Sigmoid colon (tissue), 7 donors: ENCODE results near the gene TYW1B. TPM values are rescaled to one million over a fixed set of nuclear protein-coding genes. Genes with fewer than 3 reads are reported as not detected.
"Not testable (repeated sequence)": the region's sequence is repeated elsewhere in the genome, so short reads cannot be mapped to it uniquely, and the experiment has no call there.

Source experiments
- DNase-seq: peaks from one replicate; pipeline ENCODE4 v3.0.0-alpha.2; 2019
- H3K27ac ChIP-seq, 4 donors: fragments of 200-600 bp; sonication (generic); one replicate each; pipeline ENCODE4 v1.5.1; 2016 to 2019; ENCODE audit warnings: mild to moderate bottlenecking in 1 of 4
- H3K27me3 ChIP-seq, 3 donors: fragments of 200-600 bp; sonication (generic); one replicate each; pipeline ENCODE4 v1.5.1; 2019; ENCODE audit warnings: mild to moderate bottlenecking in 1 of 3
- H3K36me3 ChIP-seq, 4 donors: fragments of 200-600 bp; sonication (generic); one replicate each; pipeline ENCODE4 v1.5.1; 2016 to 2019
- H3K4me1 ChIP-seq, 4 donors: fragments of 200-600 bp; sonication (generic); one replicate each; pipeline ENCODE4 v1.5.1; 2017 to 2019
- H3K4me3 ChIP-seq, 4 donors: fragments of 200-600 bp; sonication (generic); one replicate each; pipeline ENCODE4 v1.5.1; 2017 to 2019; ENCODE audit warnings: mild to moderate bottlenecking in 2 of 4, moderate library complexity in 1 of 4
- H3K9me3 ChIP-seq, 4 donors: fragments of 200-600 bp in 3 of 4; sonication (generic) in 3 of 4; one replicate each; pipeline versions ENCODE4 v1.5.1 to v1.6.1; 2013 to 2019
- EP300 ChIP-seq, 4 donors: sonication (generic); formaldehyde crosslinking; IDR thresholded peaks; one replicate each; pipeline ENCODE4 v1.6.1; 2017; ENCODE audit warnings: antibody characterized with exemption in 4 of 4
- POLR2A ChIP-seq, 2 donors: fragments of 450-650 bp; IDR thresholded peaks; one replicate each; pipeline ENCODE4 v1.6.1; 2016; ENCODE audit warnings: antibody characterized with exemption in 2 of 2, mild to moderate bottlenecking in 2 of 2, moderate library complexity in 2 of 2
- POLR2AphosphoS5 ChIP-seq, 4 donors: sonication (generic); formaldehyde crosslinking; IDR thresholded peaks; one replicate each; pipeline ENCODE4 v1.6.1; 2017; ENCODE audit warnings: antibody characterized with exemption in 4 of 4
- WGBS, 2 donors: extraction: QIAGEN DNeasy Blood & Tissue Kit; methylation state at CpG; one replicate each; pipeline ENCODE4 v1.1.7; 2013; 5-methylcytosine and 5-hydroxymethylcytosine counted together
- intact Hi-C: fragments of 100-400 bp; cut with DNase I; formaldehyde crosslinking; loops from one replicate; pipeline ENCODE4 v1.15.1; 2023
- polyA plus RNA-seq, 3 donors: library from polyadenylated mRNA; stranded (reverse); fragments of 200-250 nt; gene quantifications; one replicate each; pipeline ENCODE4 v1.2.3, GENCODE V29; 2013
- total RNA-seq, 4 donors: library from RNA; depleted of rRNA; stranded (reverse); fragments of >200 nt; gene quantifications; one replicate each; pipeline ENCODE4 v1.1.0, GENCODE V29; 2016
- TF ChIP-seq, protein P1 (sequence below), 4 experiments: fragments of 450-650 bp in 3 of 4; fragments of 200-600 bp in 1 of 4; IDR thresholded peaks; one replicate each; pipeline ENCODE4 v1.5.1; 2016 to 2019; ENCODE audit warnings: antibody characterized with exemption in 4 of 4, mild to moderate bottlenecking in 3 of 4, moderate library complexity in 2 of 4
- donor health status: healthy with polysubstance abuse.
- donor health status: Bipolar disorder and iron deficiency.
- donor health status: healthy.

TYW1B gene
- total and polyA plus RNA-seq, 7 donors: 1.4 to 5.6 (median 2.4) TPM

DNA sequence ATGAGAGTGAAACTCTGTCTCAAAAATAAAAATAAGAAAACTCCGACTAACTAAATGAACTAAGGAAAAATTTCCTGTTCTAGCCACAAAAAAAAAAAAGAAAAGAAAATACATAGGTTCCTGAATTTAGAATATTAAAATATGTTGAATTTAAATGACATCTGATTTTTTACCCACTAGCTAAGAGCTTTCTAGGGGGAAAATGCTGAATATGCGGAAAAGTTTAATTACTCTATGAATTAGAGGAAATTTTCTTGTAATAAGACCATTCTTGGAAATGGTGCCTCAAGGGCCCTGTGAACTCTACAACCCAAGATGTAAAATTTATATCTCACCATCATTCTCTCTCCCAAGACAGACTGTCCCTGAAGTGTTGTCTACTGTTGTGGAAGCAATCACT is 250.9 kb downstream of the TYW1B start:
- intact Hi-C loops: no loop called here
- H3K36me3 ChIP-seq: no peaks in the 10 kb centered on the region
- H3K9me3 ChIP-seq: no peaks in the 10 kb centered on the region
- no peak for TF ChIP-seq EP300 (IDR thresholded peaks at IDR 0.05)
- no peak for DNase-seq
- no peak overlapping the region for H3K27ac ChIP-seq
- no peaks in the 10 kb centered on the region for H3K27me3 ChIP-seq
- H3K4me3 ChIP-seq: no peak overlapping the region
- H3K4me1 ChIP-seq: no peaks in the 10 kb centered on the region
- WGBS, 2 donors: 95 to 99% methylated on average over 2 of the region's 2 CpGs

DNA sequence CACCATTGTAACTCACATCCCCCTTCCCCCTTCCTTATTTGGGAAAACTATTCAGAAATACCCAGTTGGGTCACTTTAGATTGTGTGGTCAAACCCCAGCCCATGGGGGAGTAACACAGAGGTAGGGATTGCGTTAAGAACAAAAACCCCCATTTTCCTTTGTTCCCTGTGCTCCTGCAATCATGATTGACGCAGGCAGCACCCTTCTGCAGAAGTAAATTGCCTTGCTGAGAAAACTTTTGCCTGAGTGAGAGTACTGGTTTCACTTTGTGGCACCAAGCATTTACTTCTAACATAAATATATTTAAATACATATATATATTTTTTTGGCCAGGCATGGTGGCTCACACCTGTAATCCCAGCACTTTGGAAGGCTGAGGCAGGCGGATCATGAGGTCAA is 266.0 kb downstream of the TYW1B start:
- WGBS, 2 donors: 89 to 94% methylated on average over 3 of the region's 3 CpGs
- intact Hi-C loops, H3K4me1 ChIP-seq, H3K27ac ChIP-seq, H3K27me3 ChIP-seq, H3K9me3 ChIP-seq, H3K4me3 ChIP-seq, H3K36me3 ChIP-seq, DNase-seq: not testable (repeated sequence)

DNA sequence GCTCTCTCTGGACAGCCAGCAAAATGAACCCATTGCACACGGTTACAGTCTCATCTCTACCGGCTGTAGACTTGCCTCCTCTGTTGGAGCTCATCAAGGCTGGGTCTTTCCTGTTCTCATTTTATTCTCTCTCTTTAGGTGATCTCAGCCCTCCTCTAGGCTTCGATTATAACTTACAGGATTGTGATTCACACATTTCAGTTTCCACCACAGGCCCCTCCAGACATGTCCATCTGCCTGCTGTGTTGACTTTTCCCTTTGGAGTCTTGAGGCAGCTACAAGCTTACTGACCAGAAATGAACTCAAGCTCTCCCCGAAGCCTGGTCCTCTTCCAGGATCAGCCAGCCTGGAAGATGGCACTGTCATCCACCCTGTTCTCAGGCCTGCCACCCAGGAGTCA is 268.5 kb downstream of the TYW1B start:
- H3K36me3 ChIP-seq, H3K27me3 ChIP-seq, H3K4me1 ChIP-seq, DNase-seq, H3K27ac ChIP-seq, intact Hi-C loops, H3K9me3 ChIP-seq, H3K4me3 ChIP-seq: not testable (repeated sequence)
- whole genome bisulfite sequencing, 2 donors: 92 to 99% methylated on average over 3 of the region's 4 CpGs

DNA sequence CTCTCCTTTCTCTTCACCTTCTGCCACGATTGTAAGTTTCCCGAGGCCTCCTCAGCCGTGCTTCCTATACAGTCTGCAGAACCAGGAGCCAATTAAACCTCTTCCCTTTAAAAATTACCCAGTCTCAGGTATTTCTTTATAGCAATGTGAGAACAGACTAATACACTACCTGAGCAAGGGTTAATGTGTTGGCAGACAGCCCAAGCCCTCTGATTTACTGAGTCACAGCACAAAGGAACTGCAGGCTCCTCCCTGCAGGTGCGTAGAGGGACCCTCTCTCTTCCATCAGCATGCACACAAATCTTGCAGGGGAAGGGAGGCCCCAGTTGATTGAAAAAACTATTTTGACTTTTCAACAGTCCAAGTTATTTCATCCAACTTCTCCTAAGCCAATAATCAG is 271.3 kb downstream of the TYW1B start:
- H3K27me3 ChIP-seq, intact Hi-C loops, H3K9me3 ChIP-seq, DNase-seq, H3K27ac ChIP-seq, H3K36me3 ChIP-seq, H3K4me1 ChIP-seq, H3K4me3 ChIP-seq: not testable (repeated sequence)
- 71% methylated on average over 4 of the region's 4 CpGs for WGBS, 2 donors

DNA sequence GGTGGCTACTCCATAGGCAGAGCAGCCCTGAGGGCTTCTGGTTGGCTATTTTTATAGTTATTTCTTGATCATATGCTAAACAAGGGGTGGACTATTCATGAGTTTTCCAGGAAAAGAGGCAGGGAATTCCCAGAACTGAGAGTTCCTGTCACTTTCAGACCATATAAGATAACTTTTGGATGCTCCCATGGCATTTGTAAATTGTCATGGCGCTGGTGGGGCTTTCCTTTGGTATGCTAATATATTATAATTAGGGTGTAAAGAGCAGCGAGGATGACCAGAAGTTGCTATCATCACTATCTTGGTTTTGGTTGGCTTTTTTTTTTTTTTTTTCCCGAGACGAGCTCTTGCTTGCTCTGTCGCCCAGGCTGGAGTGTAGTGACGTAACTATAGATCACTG is 272.8 kb downstream of the TYW1B start:
- H3K9me3 ChIP-seq, H3K36me3 ChIP-seq, H3K27ac ChIP-seq, DNase-seq, intact Hi-C loops, H3K27me3 ChIP-seq, H3K4me1 ChIP-seq, H3K4me3 ChIP-seq: not testable (repeated sequence)
- WGBS, 2 donors: 89 to 94% methylated on average over 6 of the region's 6 CpGs

DNA sequence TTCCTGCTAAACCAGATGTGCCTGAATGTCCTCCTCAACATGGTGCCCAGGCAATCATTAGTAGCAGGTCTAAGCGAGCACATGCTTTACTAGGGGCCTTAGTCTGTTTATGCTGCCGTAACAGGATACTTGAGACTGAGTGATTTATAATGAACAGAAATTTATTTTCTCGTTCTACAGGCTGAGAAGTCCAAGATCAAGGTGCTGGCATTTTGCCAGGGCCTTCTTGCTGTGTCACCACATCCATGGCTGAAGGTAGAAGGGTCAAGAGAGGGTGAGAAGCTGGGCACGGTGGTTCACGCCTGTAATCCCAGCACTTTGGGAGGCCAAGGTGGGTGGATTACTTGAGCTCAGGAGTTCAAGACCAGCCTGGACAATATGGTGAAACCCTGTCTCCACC is 273.6 kb downstream of the TYW1B start:
- H3K9me3 ChIP-seq, H3K4me1 ChIP-seq, H3K27me3 ChIP-seq, DNase-seq, intact Hi-C loops, H3K4me3 ChIP-seq, H3K36me3 ChIP-seq, H3K27ac ChIP-seq: not testable (repeated sequence)
- 80 to 83% methylated on average over 5 of the region's 5 CpGs for WGBS, 2 donors

DNA sequence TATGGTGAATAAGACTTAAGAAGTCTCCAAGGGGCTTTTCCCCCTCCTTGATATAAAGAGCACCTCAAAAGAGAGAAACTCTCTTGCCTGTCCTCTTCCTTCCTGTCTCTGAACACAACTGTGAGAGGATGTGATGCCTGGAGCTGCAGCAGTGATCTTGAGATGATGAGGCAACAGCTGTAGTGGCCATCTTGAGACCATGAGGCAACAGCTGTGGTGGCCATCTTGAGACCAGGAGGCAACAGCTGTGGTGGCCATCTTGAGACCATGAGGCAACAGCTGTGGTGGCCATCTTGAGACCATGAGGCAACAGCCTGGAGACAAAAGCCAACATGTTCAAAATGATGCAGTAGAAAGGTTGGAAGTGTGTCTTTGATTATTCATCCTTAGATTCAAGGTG is 277.5 kb downstream of the TYW1B start:
- H3K36me3 ChIP-seq, H3K27ac ChIP-seq, intact Hi-C loops, H3K9me3 ChIP-seq, H3K4me1 ChIP-seq, H3K4me3 ChIP-seq, H3K27me3 ChIP-seq, DNase-seq: not testable (repeated sequence)

DNA sequence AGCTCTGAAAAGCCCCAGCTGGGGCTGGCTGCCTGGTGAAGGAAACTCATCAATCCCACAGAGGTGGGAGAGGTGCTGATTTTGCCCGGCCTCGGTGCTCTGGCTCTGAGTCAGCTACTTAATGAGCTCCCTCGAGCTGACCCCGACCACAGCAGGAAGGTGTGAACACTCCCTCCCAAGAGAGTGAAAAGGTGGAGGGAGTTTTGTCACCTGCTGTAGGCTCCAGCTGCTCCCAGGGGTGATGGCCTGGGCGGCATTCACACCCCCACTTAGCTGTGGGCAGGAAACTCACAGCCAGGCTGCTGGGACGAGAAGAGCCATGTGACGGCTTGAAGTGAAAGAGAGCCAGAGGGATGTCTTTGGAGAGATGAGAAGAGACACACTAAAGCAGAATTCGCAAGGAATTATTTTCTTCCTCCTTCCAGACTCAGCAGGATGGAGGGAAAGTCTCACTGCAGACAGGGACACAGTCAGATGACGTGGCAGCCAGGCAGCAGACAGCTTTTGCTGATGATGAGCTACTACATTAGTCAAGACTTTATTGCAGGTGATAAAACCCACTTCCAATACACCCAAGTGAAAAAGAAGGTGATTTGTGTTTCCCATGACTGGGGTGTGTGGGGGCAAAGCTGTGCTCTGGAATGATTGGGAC is 281.3 kb downstream of the TYW1B start:
- H3K4me1 ChIP-seq, H3K9me3 ChIP-seq, intact Hi-C loops, H3K27me3 ChIP-seq, H3K27ac ChIP-seq, DNase-seq, H3K36me3 ChIP-seq, H3K4me3 ChIP-seq: not testable (repeated sequence)
- 32 to 52% methylated on average over 9 of the region's 9 CpGs for WGBS, 2 donors

DNA sequence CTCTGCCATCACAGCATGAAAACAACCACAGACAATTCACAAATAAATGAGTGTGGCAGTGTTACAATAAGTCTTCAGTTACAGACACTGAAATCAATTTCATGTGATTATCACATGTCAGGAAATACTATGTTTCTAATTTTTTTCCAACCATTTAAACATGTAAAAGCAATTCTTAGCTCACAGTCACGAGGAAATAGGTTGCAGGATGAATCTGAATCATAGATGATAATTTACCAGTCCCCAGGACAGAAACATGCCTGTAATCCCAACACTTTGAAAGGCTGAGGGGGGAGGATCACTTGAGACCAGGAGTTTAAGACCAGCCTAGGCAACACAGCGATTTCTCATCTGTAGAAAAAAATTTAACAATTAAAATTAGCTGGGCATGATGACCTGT is 283.5 kb downstream of the TYW1B start:
- H3K27me3 ChIP-seq, DNase-seq, H3K9me3 ChIP-seq, intact Hi-C loops, H3K4me3 ChIP-seq, H3K36me3 ChIP-seq, H3K4me1 ChIP-seq, H3K27ac ChIP-seq: not testable (repeated sequence)
- 59 to 73% methylated on average over 2 of the region's 2 CpGs for WGBS, 2 donors

DNA sequence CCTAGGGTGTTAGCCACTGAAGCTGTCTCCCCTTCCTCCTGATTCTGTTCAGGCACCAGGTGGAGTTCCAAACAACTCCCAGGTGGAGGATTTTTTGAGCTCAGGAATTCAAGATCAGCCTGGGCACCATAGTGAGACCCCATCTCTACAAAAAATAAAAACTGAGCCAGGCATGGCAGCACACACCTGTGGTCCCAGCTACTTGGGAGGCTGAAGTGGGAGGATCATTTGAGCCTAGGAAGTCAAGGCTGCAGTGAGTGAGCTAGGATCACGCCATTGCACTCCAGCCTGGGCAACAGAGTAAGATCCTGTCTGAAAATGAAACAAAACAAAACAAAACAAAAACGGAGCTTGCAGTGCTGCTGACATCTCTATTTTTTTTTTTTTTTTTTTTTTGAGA is 287.1 kb downstream of the TYW1B start:
- TF ChIP-seq POLR2AphosphoS5 (IDR thresholded peaks at IDR 0.05) (no peak), POLR2A (IDR thresholded peaks at IDR 0.05) (no peak), EP300 (IDR thresholded peaks at IDR 0.05) (no peak)
- TF ChIP-seq, protein P1, sequence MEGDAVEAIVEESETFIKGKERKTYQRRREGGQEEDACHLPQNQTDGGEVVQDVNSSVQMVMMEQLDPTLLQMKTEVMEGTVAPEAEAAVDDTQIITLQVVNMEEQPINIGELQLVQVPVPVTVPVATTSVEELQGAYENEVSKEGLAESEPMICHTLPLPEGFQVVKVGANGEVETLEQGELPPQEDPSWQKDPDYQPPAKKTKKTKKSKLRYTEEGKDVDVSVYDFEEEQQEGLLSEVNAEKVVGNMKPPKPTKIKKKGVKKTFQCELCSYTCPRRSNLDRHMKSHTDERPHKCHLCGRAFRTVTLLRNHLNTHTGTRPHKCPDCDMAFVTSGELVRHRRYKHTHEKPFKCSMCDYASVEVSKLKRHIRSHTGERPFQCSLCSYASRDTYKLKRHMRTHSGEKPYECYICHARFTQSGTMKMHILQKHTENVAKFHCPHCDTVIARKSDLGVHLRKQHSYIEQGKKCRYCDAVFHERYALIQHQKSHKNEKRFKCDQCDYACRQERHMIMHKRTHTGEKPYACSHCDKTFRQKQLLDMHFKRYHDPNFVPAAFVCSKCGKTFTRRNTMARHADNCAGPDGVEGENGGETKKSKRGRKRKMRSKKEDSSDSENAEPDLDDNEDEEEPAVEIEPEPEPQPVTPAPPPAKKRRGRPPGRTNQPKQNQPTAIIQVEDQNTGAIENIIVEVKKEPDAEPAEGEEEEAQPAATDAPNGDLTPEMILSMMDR (IDR thresholded peaks at IDR 0.05): no peak
- H3K9me3 ChIP-seq: no peaks in the 10 kb centered on the region
- no peaks in the 10 kb centered on the region for H3K4me1 ChIP-seq
- H3K27ac ChIP-seq: no peak overlapping the region
- H3K27me3 ChIP-seq: no peaks in the 10 kb centered on the region
- 85 to 93% methylated on average over 2 of the region's 2 CpGs for WGBS, 2 donors
- intact Hi-C loops: no loop called here
- no peaks in the 10 kb centered on the region for H3K36me3 ChIP-seq
- no peak overlapping the region for H3K4me3 ChIP-seq
- DNase-seq: no peak
